ENCODE measurements around the gene CACNA1G.

The CACNA1G gene

DNA sequence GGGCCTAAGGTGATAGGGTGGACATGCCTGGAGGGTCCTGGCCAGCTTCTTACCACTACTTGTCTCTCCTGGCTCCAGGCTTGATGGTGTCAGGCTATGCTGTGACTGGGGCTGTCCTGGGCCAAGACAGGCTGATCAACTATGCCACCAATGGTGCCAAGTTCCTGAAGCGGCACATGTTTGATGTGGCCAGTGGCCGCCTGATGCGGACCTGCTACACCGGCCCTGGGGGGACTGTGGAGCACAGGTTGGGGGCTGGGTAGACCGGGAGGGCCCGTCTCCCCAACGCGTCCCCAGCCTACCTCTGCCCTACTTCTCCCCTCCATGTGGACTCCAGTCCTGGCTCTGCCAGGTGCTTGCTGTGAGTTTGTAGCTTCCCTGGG is 9.1 kb upstream of the CACNA1G start:
- Histone ChIP-seq H3K4ac (ENCODE audit: low read depth in 1 of 2, low read length in 2 of 2) (no peak overlapping the region), H3K18ac (ENCODE audit: low read depth in 1 of 2, low read length in 2 of 2) (no peak overlapping the region), H4K91ac (ENCODE audit: low read length) (no peak overlapping the region), H4K8ac (ENCODE audit: low read length) (peak overlapping the region; percentile 4), H3K23ac (ENCODE audit: low read length in 2 of 2) (no peak overlapping the region), H3K14ac (ENCODE audit: low read length in 2 of 2) (no peak overlapping the region), H3K27me3 (ENCODE audit: control insufficient read depth in 1 of 2, insufficient read depth in 1 of 2, low read length in 2 of 2) (peaks cover 0 to under 1% of the 10 kb centered on the region in 2 experiments), H3K27ac (ENCODE audit: low read length, poor library complexity, severe bottlenecking) (no peak overlapping the region), H2BK120ac (ENCODE audit: low read depth, low read length) (no peak overlapping the region), H3K9ac (ENCODE audit: low read length) (no peak overlapping the region), H3K4me1 (ENCODE audit: control insufficient read depth, insufficient read depth, low read depth, low read length) (peaks cover 16% of the 10 kb centered on the region), H3K36me3 (ENCODE audit: control insufficient read depth in 1 of 2, insufficient read depth in 2 of 2, low read depth in 1 of 2, low read length in 2 of 2) (peaks cover 62 to 71% of the 10 kb centered on the region in 2 experiments), H3K4me3 (ENCODE audit: insufficient read depth in 1 of 2, low read depth in 1 of 2, low read length in 2 of 2) (no peak overlapping the region), H2BK12ac (ENCODE audit: low read length in 2 of 2) (no peak overlapping the region), H2AK5ac (ENCODE audit: low read length, severe bottlenecking) (no peak overlapping the region), H2BK15ac (ENCODE audit: low read depth, poor library complexity, severe bottlenecking) (no peak overlapping the region), H2BK5ac (ENCODE audit: low read depth, low read length, poor library complexity, severe bottlenecking) (no peak overlapping the region), H2AFZ (ENCODE audit: low read depth, low read length) (no peak overlapping the region), H3K79me1 (replicated peaks; ENCODE audit: low read length, poor library complexity, severe bottlenecking) (peaks cover 28% of the 10 kb centered on the region), H3K4me2 (ENCODE audit: low read length, poor library complexity, severe bottlenecking) (no peak overlapping the region), H3K9me3 (ENCODE audit: control insufficient read depth, low read length) (no peaks in the 10 kb centered on the region)
- 98% methylated on average over 6 of the region's 8 CpGs for WGBS
- DNase-seq, result no peak

- no peak overlapping the region for H3K14ac ChIP-seq (ENCODE audit: low read length in 2 of 2)
- H3K18ac ChIP-seq (ENCODE audit: low read depth in 1 of 2, low read length in 2 of 2), result no peak overlapping the region
- H3K27ac ChIP-seq (ENCODE audit: low read length, poor library complexity, severe bottlenecking), result no peak overlapping the region
- no peak overlapping the region for H2AFZ ChIP-seq (ENCODE audit: low read depth, low read length)
- no peak overlapping the region for H3K4me2 ChIP-seq (ENCODE audit: low read length, poor library complexity, severe bottlenecking)
- no peak overlapping the region for H2BK5ac ChIP-seq (ENCODE audit: low read depth, low read length, poor library complexity, severe bottlenecking)
- no peak overlapping the region for H3K4ac ChIP-seq (ENCODE audit: low read depth in 1 of 2, low read length in 2 of 2)
- H3K4me1 ChIP-seq (ENCODE audit: control insufficient read depth, insufficient read depth, low read depth, low read length), result peaks cover 16% of the 10 kb centered on the region
- peaks cover 0 to 1% of the 10 kb centered on the region in 2 experiments for H3K27me3 ChIP-seq (ENCODE audit: control insufficient read depth in 1 of 2, insufficient read depth in 1 of 2, low read length in 2 of 2)
- H4K8ac ChIP-seq (ENCODE audit: low read length), result no peak overlapping the region
- H3K23ac ChIP-seq (ENCODE audit: low read length in 2 of 2), result peak overlapping the region in 1 of 2 experiments; percentile 54
- peaks cover 28% of the 10 kb centered on the region for H3K79me1 ChIP-seq (replicated peaks; ENCODE audit: low read length, poor library complexity, severe bottlenecking)
- no peaks in the 10 kb centered on the region for H3K9me3 ChIP-seq (ENCODE audit: control insufficient read depth, low read length)
- no peak overlapping the region for H4K91ac ChIP-seq (ENCODE audit: low read length)
- H3K9ac ChIP-seq (ENCODE audit: low read length), result no peak overlapping the region
- no peak for DNase-seq
- H3K4me3 ChIP-seq (ENCODE audit: insufficient read depth in 1 of 2, low read depth in 1 of 2, low read length in 2 of 2), result no peak overlapping the region
- H2BK120ac ChIP-seq (ENCODE audit: low read depth, low read length), result no peak overlapping the region
- H2BK12ac ChIP-seq (ENCODE audit: low read length in 2 of 2), result no peak overlapping the region
- H3K36me3 ChIP-seq (ENCODE audit: control insufficient read depth in 1 of 2, insufficient read depth in 2 of 2, low read depth in 1 of 2, low read length in 2 of 2), result peaks cover 62 to 76% of the 10 kb centered on the region in 2 experiments
- H2BK15ac ChIP-seq (ENCODE audit: low read depth, poor library complexity, severe bottlenecking), result no peak overlapping the region
- WGBS, result 95% methylated on average over 12 of the region's 12 CpGs
- peak overlapping the region; percentile 17 for H2AK5ac ChIP-seq (ENCODE audit: low read length, severe bottlenecking)
Observed at GRCh38 chr17:50551884-50552283, 8.6 kb upstream of the CACNA1G start.

DNA sequence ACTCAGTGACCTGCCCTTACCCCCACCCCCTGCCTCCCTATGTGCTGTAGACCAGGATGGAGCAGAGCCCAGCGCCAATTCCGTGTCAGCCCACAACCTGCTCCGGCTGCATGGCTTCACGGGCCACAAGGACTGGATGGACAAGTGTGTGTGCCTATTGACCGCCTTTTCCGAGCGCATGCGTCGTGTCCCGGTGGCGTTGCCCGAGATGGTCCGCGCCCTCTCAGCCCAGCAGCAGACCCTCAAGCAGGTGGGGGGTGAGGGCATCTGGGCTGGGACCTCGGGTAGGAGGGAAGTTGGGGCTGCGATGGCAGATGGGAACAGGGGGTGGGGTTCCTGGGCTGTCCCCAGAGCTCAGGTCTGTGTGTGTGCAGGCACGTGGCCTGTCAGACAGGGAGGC is 6.3 kb upstream of the CACNA1G start:
- Histone ChIP-seq H3K9ac (ENCODE audit: low read length) (no peak overlapping the region), H3K36me3 (ENCODE audit: control insufficient read depth in 1 of 2, insufficient read depth in 2 of 2, low read depth in 1 of 2, low read length in 2 of 2) (peaks cover 56 to 69% of the 10 kb centered on the region in 2 experiments), H2BK5ac (ENCODE audit: low read depth, low read length, poor library complexity, severe bottlenecking) (no peak overlapping the region), H4K8ac (ENCODE audit: low read length) (no peak overlapping the region), H3K18ac (ENCODE audit: low read depth in 1 of 2, low read length in 2 of 2) (no peak overlapping the region), H3K14ac (ENCODE audit: low read length in 2 of 2) (peak overlapping the region in 1 of 2 experiments; percentile 18), H2AK5ac (ENCODE audit: low read length, severe bottlenecking) (no peak overlapping the region), H2BK15ac (ENCODE audit: low read depth, poor library complexity, severe bottlenecking) (no peak overlapping the region), H3K4me2 (ENCODE audit: low read length, poor library complexity, severe bottlenecking) (no peak overlapping the region), H3K9me3 (ENCODE audit: control insufficient read depth, low read length) (no peaks in the 10 kb centered on the region), H2BK120ac (ENCODE audit: low read depth, low read length) (no peak overlapping the region), H3K27ac (ENCODE audit: low read length, poor library complexity, severe bottlenecking) (no peak overlapping the region), H4K91ac (ENCODE audit: low read length) (no peak overlapping the region), H2AFZ (ENCODE audit: low read depth, low read length) (no peak overlapping the region), H3K4me1 (ENCODE audit: control insufficient read depth, insufficient read depth, low read depth, low read length) (peaks cover 10% of the 10 kb centered on the region), H3K4ac (ENCODE audit: low read depth in 1 of 2, low read length in 2 of 2) (no peak overlapping the region), H3K79me1 (replicated peaks; ENCODE audit: low read length, poor library complexity, severe bottlenecking) (peaks cover 18% of the 10 kb centered on the region), H2BK12ac (ENCODE audit: low read length in 2 of 2) (no peak overlapping the region), H3K27me3 (ENCODE audit: control insufficient read depth in 1 of 2, insufficient read depth in 1 of 2, low read length in 2 of 2) (peaks cover 4 to 16% of the 10 kb centered on the region in 2 experiments), H3K23ac (ENCODE audit: low read length in 2 of 2) (no peak overlapping the region), H3K4me3 (ENCODE audit: insufficient read depth in 1 of 2, low read depth in 1 of 2, low read length in 2 of 2) (no peak overlapping the region)
- no peak for DNase-seq
- 95% methylated on average over 17 of the region's 17 CpGs for whole genome bisulfite sequencing

GRCh38 chr17:50556803-50557202 is 3.7 kb upstream of the CACNA1G start:
- H3K36me3 ChIP-seq (ENCODE audit: control insufficient read depth in 1 of 2, insufficient read depth in 2 of 2, low read depth in 1 of 2, low read length in 2 of 2), result peaks cover 32 to 44% of the 10 kb centered on the region in 2 experiments
- 87% methylated on average over 5 of the region's 5 CpGs for WGBS
- H2AFZ ChIP-seq (ENCODE audit: low read depth, low read length), result no peak overlapping the region
- H3K79me1 ChIP-seq (replicated peaks; ENCODE audit: low read length, poor library complexity, severe bottlenecking), result peaks cover 8% of the 10 kb centered on the region
- H3K14ac ChIP-seq (ENCODE audit: low read length in 2 of 2), result no peak overlapping the region
- H3K9ac ChIP-seq (ENCODE audit: low read length), result no peak overlapping the region
- H3K4ac ChIP-seq (ENCODE audit: low read depth in 1 of 2, low read length in 2 of 2), result no peak overlapping the region
- H4K8ac ChIP-seq (ENCODE audit: low read length), result no peak overlapping the region
- H4K91ac ChIP-seq (ENCODE audit: low read length), result no peak overlapping the region
- no peak overlapping the region for H3K23ac ChIP-seq (ENCODE audit: low read length in 2 of 2)
- H3K9me3 ChIP-seq (ENCODE audit: control insufficient read depth, low read length), result no peaks in the 10 kb centered on the region
- no peak for DNase-seq
- no peak overlapping the region for H2AK5ac ChIP-seq (ENCODE audit: low read length, severe bottlenecking)
- H3K4me1 ChIP-seq (ENCODE audit: control insufficient read depth, insufficient read depth, low read depth, low read length), result peaks cover 26% of the 10 kb centered on the region
- H2BK15ac ChIP-seq (ENCODE audit: low read depth, poor library complexity, severe bottlenecking), result peak overlapping the region; percentile 8
- H3K4me2 ChIP-seq (ENCODE audit: low read length, poor library complexity, severe bottlenecking), result no peak overlapping the region
- no peak overlapping the region for H2BK5ac ChIP-seq (ENCODE audit: low read depth, low read length, poor library complexity, severe bottlenecking)
- H3K27me3 ChIP-seq (ENCODE audit: control insufficient read depth in 1 of 2, insufficient read depth in 1 of 2, low read length in 2 of 2), result peaks cover 18 to 29% of the 10 kb centered on the region in 2 experiments
- no peak overlapping the region for H3K4me3 ChIP-seq (ENCODE audit: insufficient read depth in 1 of 2, low read depth in 1 of 2, low read length in 2 of 2)
- no peak overlapping the region for H3K18ac ChIP-seq (ENCODE audit: low read depth in 1 of 2, low read length in 2 of 2)
- no peak overlapping the region for H3K27ac ChIP-seq (ENCODE audit: low read length, poor library complexity, severe bottlenecking)
- H2BK12ac ChIP-seq (ENCODE audit: low read length in 2 of 2), result no peak overlapping the region
- no peak overlapping the region for H2BK120ac ChIP-seq (ENCODE audit: low read depth, low read length)
